Erythroblast (primary cell): ENCODE data around the gene PLA2G2A.

Source experiments
- GATA1 ChIP-seq: IDR thresholded peaks from 2 replicates; pipeline ENCODE4 v1.6.1; 2011; ENCODE audit warnings: low read depth, mild to moderate bottlenecking, control low read depth, low read length, moderate library complexity
- POLR2A ChIP-seq: IDR thresholded peaks from 2 replicates; pipeline ENCODE4 v1.6.1; 2011; ENCODE audit warnings: mild to moderate bottlenecking, low read length

GRCh38 chr1:20010016-20010415 lies 30.6 kb upstream of the PLA2G2A start:
- TF ChIP-seq POLR2A (no peak), GATA1 (no peak)
